GM19395 (cell line): ENCODE data around the gene GZF1.
A peak's percentile ranks its signal among the peaks of the same experiment; 100 is the strongest.
"Not testable (repeated sequence)": the region's sequence is repeated elsewhere in the genome, so short reads cannot be mapped to it uniquely, and the experiment has no call there.

Source experiments
- ATAC-seq: cut with Tn5 transposase; IDR thresholded peaks from one replicate; pipeline ENCODE4 v1.9.1; 2021; ENCODE audit warnings: mild to moderate bottlenecking, moderate library complexity; ENCODE audit not compliant: unreplicated experiment

Gene GZF1

GRCh38 chr20:23344336-23344735 lies 17.6 kb upstream of the GZF1 start:
- ATAC-seq: no peak

- ATAC-seq: no peak
Measured at GRCh38 chr20:23346002-23346401, 16.0 kb upstream of the GZF1 start.

GRCh38 chr20:23347791-23348190 lies 14.2 kb upstream of the GZF1 start:
- no peak for ATAC-seq

GRCh38 chr20:23348510-23348909 lies 13.5 kb upstream of the GZF1 start:
- not testable (repeated sequence) for ATAC-seq

- peak; percentile 48 for ATAC-seq
Measured at GRCh38 chr20:23349338-23350195, 12.4 kb upstream of the GZF1 start.

- ATAC-seq: peak; percentile 81
Measured at GRCh38 chr20:23350196-23350903, 11.6 kb upstream of the GZF1 start, which contains the start of gene NXT1. NXT1 (plus strand) TSS chr20:23350791; CDS start chr20:23354042, 3,251 bp downstream.

- peak; percentile 40 for ATAC-seq
Measured at GRCh38 chr20:23350904-23351838, 10.8 kb upstream of the GZF1 start.

GRCh38 chr20:23356203-23356602 lies 5.8 kb upstream of the GZF1 start:
- ATAC-seq: no peak

- ATAC-seq: peak; percentile 72
Measured at GRCh38 chr20:23357767-23358562, 4.0 kb upstream of the GZF1 start.

- no peak for ATAC-seq
Measured at GRCh38 chr20:23358563-23358906, 3.4 kb upstream of the GZF1 start.

- no peak for ATAC-seq
Measured at GRCh38 chr20:23358923-23359593, 2.9 kb upstream of the GZF1 start.

GRCh38 chr20:23360531-23360930 lies 1.5 kb upstream of the GZF1 start:
- ATAC-seq: no peak

GRCh38 chr20:23361119-23361475 lies 885 bp upstream of the GZF1 start:
- ATAC-seq: no peak

- peak; percentile 13 for ATAC-seq
Measured at GRCh38 chr20:23362392-23363256, 642 bp downstream of the GZF1 start.

GRCh38 chr20:23363257-23363649 lies 1.3 kb downstream of the GZF1 start:
- no peak for ATAC-seq

GRCh38 chr20:23365390-23366165 lies 3.6 kb downstream of the GZF1 start:
- no peak for ATAC-seq

GRCh38 chr20:23366384-23366783 lies 4.4 kb downstream of the GZF1 start:
- ATAC-seq: no peak

GRCh38 chr20:23367770-23368169 lies 5.8 kb downstream of the GZF1 start:
- no peak for ATAC-seq
